ENCODE data around the gene SLFN14.
A peak's percentile ranks its signal among the peaks of the same experiment; 100 is the strongest.

SLFN14 gene

GRCh38 chr17:35543856-35544255 is 16.8 kb downstream of the SLFN14 start:
- Histone ChIP-seq H3K9me3 (ENCODE audit: insufficient read depth, low read length, severe bottlenecking) (no peaks in the 10 kb centered on the region), H3K9ac (ENCODE audit: low read depth, low read length) (peak overlapping the region; percentile 20), H4K20me1 (ENCODE audit: insufficient read depth, low read length) (no peaks in the 10 kb centered on the region), H3K79me2 (ENCODE audit: insufficient read depth, low read length) (peaks cover 22% of the 10 kb centered on the region), H2AFZ (ENCODE audit: low read depth, low read length) (no peak overlapping the region), H3K36me3 (ENCODE audit: insufficient read depth, low read length) (no peaks in the 10 kb centered on the region), H3K4me2 (ENCODE audit: insufficient read depth, low read length) (peak overlapping the region; percentile 40), H3K27me3 (ENCODE audit: insufficient read depth, low read length, poor library complexity) (no peaks in the 10 kb centered on the region), H3K4me3 (ENCODE audit: low read depth in 1 of 2, low read length in 2 of 2) (peak overlapping the region in 1 of 2 experiments; percentile 1; a peak in 1 of 4 replicates), H3K4me1 (ENCODE audit: insufficient read depth, low read length) (peaks cover 54% of the 10 kb centered on the region), H3K27ac (ENCODE audit: low read length) (peak overlapping the region; percentile 96)
- DNase-seq, result no peak
- TF ChIP-seq EZH2 (IDR thresholded peaks at IDR 0.05; ENCODE audit: borderline replicate concordance, low read depth, low read length, severe bottlenecking) (no peak), CTCF (IDR thresholded peaks at IDR 0.05; ENCODE audit: borderline replicate concordance, extremely low read depth, low read length, poor library complexity, severe bottlenecking) (no peak)
- no peak for ATAC-seq (ENCODE audit: insufficient read depth, low read depth)

- H3K4me3 ChIP-seq (ENCODE audit: low read depth in 1 of 2, low read length in 2 of 2), result no peak overlapping the region
- no peak for TF ChIP-seq CTCF (IDR thresholded peaks at IDR 0.05; ENCODE audit: borderline replicate concordance, extremely low read depth, low read length, poor library complexity, severe bottlenecking)
- TF ChIP-seq EZH2 (IDR thresholded peaks at IDR 0.05; ENCODE audit: borderline replicate concordance, low read depth, low read length, severe bottlenecking), result no peak
- ATAC-seq (ENCODE audit: insufficient read depth, low read depth) (peak; percentile 76), DNase-seq (peak; percentile 64)
- H4K20me1 ChIP-seq (ENCODE audit: insufficient read depth, low read length), result no peaks in the 10 kb centered on the region
- H3K36me3 ChIP-seq (ENCODE audit: insufficient read depth, low read length), result no peaks in the 10 kb centered on the region
- H3K27me3 ChIP-seq (ENCODE audit: insufficient read depth, low read length, poor library complexity), result no peaks in the 10 kb centered on the region
- no peak overlapping the region for H2AFZ ChIP-seq (ENCODE audit: low read depth, low read length)
- peak overlapping the region; percentile 40 for H3K4me2 ChIP-seq (ENCODE audit: insufficient read depth, low read length)
- H3K9me3 ChIP-seq (ENCODE audit: insufficient read depth, low read length, severe bottlenecking), result no peaks in the 10 kb centered on the region
- peaks cover 26% of the 10 kb centered on the region for H3K79me2 ChIP-seq (ENCODE audit: insufficient read depth, low read length)
- H3K9ac ChIP-seq (ENCODE audit: low read depth, low read length), result peak overlapping the region; percentile 20
- H3K27ac ChIP-seq (ENCODE audit: low read length), result peak overlapping the region; percentile 96
- H3K4me1 ChIP-seq (ENCODE audit: insufficient read depth, low read length), result peaks cover 62% of the 10 kb centered on the region
Observed at GRCh38 chr17:35542990-35543389, 17.6 kb downstream of the SLFN14 start.

GRCh38 chr17:35541434-35541833 is 19.2 kb downstream of the SLFN14 start:
- DNase-seq, result no peak
- no peak for TF ChIP-seq CTCF (IDR thresholded peaks at IDR 0.05; ENCODE audit: borderline replicate concordance, extremely low read depth, low read length, poor library complexity, severe bottlenecking)
- no peak for TF ChIP-seq EZH2 (IDR thresholded peaks at IDR 0.05; ENCODE audit: borderline replicate concordance, low read depth, low read length, severe bottlenecking)
- Histone ChIP-seq H3K79me2 (ENCODE audit: insufficient read depth, low read length) (peaks cover 36% of the 10 kb centered on the region), H3K36me3 (ENCODE audit: insufficient read depth, low read length) (no peaks in the 10 kb centered on the region), H2AFZ (ENCODE audit: low read depth, low read length) (peak overlapping the region; percentile 70), H3K4me3 (ENCODE audit: low read depth in 1 of 2, low read length in 2 of 2) (peak overlapping the region; percentile 4 to 52; a peak in 3 of 4 replicates), H3K27me3 (ENCODE audit: insufficient read depth, low read length, poor library complexity) (no peaks in the 10 kb centered on the region), H3K4me2 (ENCODE audit: insufficient read depth, low read length) (peak overlapping the region; percentile 67), H3K9me3 (ENCODE audit: insufficient read depth, low read length, severe bottlenecking) (no peaks in the 10 kb centered on the region), H3K27ac (ENCODE audit: low read length) (peak overlapping the region; percentile 96), H3K4me1 (ENCODE audit: insufficient read depth, low read length) (peaks cover 74% of the 10 kb centered on the region), H4K20me1 (ENCODE audit: insufficient read depth, low read length) (no peaks in the 10 kb centered on the region), H3K9ac (ENCODE audit: low read depth, low read length) (peak overlapping the region; percentile 77)
- ATAC-seq (ENCODE audit: insufficient read depth, low read depth), result no peak
